HCT116 (cell line): ENCODE results near the gene SPATA12. TPM values are rescaled to one million over a fixed set of nuclear protein-coding genes. Genes with fewer than 3 reads are reported as not detected.

Experiments used
- ATAC-seq: fragments of 200-7000 bp; cut with Tn5 transposase; 2 replicates; pipeline ENCODE4 v1.9.1; 2020; ENCODE audit warnings: mild to moderate bottlenecking, moderate library complexity
- BruUV-seq: library from RNA; stranded (reverse); fragments of 400-500 nt; replicated peaks from 2 replicates; lab custom pipeline; 2021; lab: Mats Ljungman, UMichigan
- CTCF ChIA-PET: fragments of 300-600 bp; sonication (Branson Sonifier 250); formaldehyde crosslinking; loops from one replicate; lab custom pipeline; 2021; ENCODE audit warnings: antibody characterized with exemption; lab: Charles Lee
- POLR2A ChIA-PET: fragments of 300-600, 350-600 bp; sonication (Branson Sonifier 250); formaldehyde crosslinking; loops from one replicate; lab custom pipeline; 2021; ENCODE audit warnings: antibody characterized with exemption; lab: Charles Lee
- RAD21 ChIA-PET, 2 experiments: fragments of 300-600 bp; sonication (Branson Sonifier 250); formaldehyde crosslinking; loops; one replicate each; lab custom pipeline; 2023; ENCODE audit warnings: low total read pairs in 2 of 2; ENCODE audit not compliant: uncharacterized antibody in 2 of 2, unreplicated experiment in 2 of 2, low non-redundant PET in 1 of 2; lab: Charles Lee
- DNase-seq: peaks from one replicate; pipeline ENCODE4 v3.0.0-alpha.2; 2010; ENCODE audit warnings: low read depth, low spot score
- H2AFZ ChIP-seq: fragments of 200-600 bp; shearing (Covaris generic), sonication (generic); 2 replicates; pipeline ENCODE4 v1.6.1; 2017; ENCODE audit warnings: low read depth, mixed run types, mixed read lengths, antibody characterized with exemption, low read length; ENCODE audit not compliant: poor library complexity, severe bottlenecking
- H3K27ac ChIP-seq: 2 replicates; pipeline ENCODE4 v1.5.1; 2012; ENCODE audit warnings: low read depth, low read length
- H3K27me3 ChIP-seq: fragments of 200-600 bp; sonication (generic); 2 replicates; pipeline ENCODE4 v1.6.1; 2016; ENCODE audit warnings: mixed run types, low read length, mixed read lengths; ENCODE audit not compliant: insufficient read depth
- H3K36me3 ChIP-seq, 2 experiments: fragments of 200-500 bp in 1 of 2; fragments of 200-600 bp in 1 of 2; sonication (Bioruptor generic) in 1 of 2; sonication (generic) in 1 of 2; 2 replicates each; pipeline versions ENCODE4 v1.5.1 to v1.6.1; 2014 to 2016; ENCODE audit warnings: low read length in 2 of 2, inconsistent platforms in 1 of 2, mixed read lengths in 1 of 2, mixed run types in 1 of 2; ENCODE audit not compliant: insufficient read depth in 2 of 2, control insufficient read depth in 1 of 2
- H3K4me1 ChIP-seq, 2 experiments: fragments of 200-600 bp in 1 of 2; sonication (generic) in 1 of 2; 2 replicates each; pipeline versions ENCODE4 v1.5.1 to v1.6.1; 2012 to 2017; ENCODE audit warnings: low read length in 2 of 2, inconsistent platforms in 1 of 2, mild to moderate bottlenecking in 1 of 2, mixed read lengths in 1 of 2, mixed run types in 1 of 2, moderate library complexity in 1 of 2; ENCODE audit not compliant: insufficient read depth in 2 of 2, control insufficient read depth in 1 of 2
- H3K4me2 ChIP-seq: fragments of 200-600 bp; sonication (generic); 2 replicates; pipeline ENCODE4 v1.6.1; 2017; ENCODE audit warnings: mixed run types, low read length, mixed read lengths
- H3K4me3 ChIP-seq, 2 experiments: fragments of 200-600 bp in 1 of 2; sonication (generic) in 1 of 2; replicated peaks in 1 of 2; 2 replicates each; pipeline ENCODE4 v1.5.1; 2011 to 2016; ENCODE audit warnings: low read length in 2 of 2, control low read depth in 1 of 2, low read depth in 1 of 2, mild to moderate bottlenecking in 1 of 2, mixed read lengths in 1 of 2, mixed run types in 1 of 2
- H3K79me2 ChIP-seq: fragments of 200-600 bp; sonication (generic); 2 replicates; pipeline ENCODE4 v1.6.1; 2017; ENCODE audit warnings: mild to moderate bottlenecking, mixed run types, low read length, moderate library complexity, mixed read lengths; ENCODE audit not compliant: insufficient read depth
- H3K9ac ChIP-seq: fragments of 200-600 bp; sonication (generic); 2 replicates; pipeline ENCODE4 v1.6.1; 2016; ENCODE audit warnings: low read length, mixed read lengths
- H3K9me2 ChIP-seq: fragments of 200-600 bp; sonication (generic), shearing (Covaris generic); 2 replicates; pipeline ENCODE4 v1.6.1; 2017; ENCODE audit warnings: mixed run types, mild to moderate bottlenecking, moderate library complexity; ENCODE audit not compliant: insufficient read depth
- H3K9me3 ChIP-seq, 2 experiments: fragments of 200-500 bp in 1 of 2; fragments of 200-600 bp in 1 of 2; sonication (Bioruptor generic) in 1 of 2; sonication (generic) in 1 of 2; 2 replicates each; pipeline ENCODE4 v1.6.1; 2014 to 2017; ENCODE audit warnings: low read length in 2 of 2, mixed read lengths in 2 of 2, inconsistent platforms in 1 of 2, low read depth in 1 of 2, mild to moderate bottlenecking in 1 of 2, mixed run types in 1 of 2, moderate library complexity in 1 of 2; ENCODE audit not compliant: control insufficient read depth in 1 of 2, insufficient read depth in 1 of 2
- H4K20me1 ChIP-seq: fragments of 200-600 bp; sonication (generic), shearing (Covaris generic); 2 replicates; pipeline ENCODE4 v1.6.1; 2017; ENCODE audit warnings: mixed run types, mild to moderate bottlenecking, moderate library complexity; ENCODE audit not compliant: insufficient read depth
- CBX3 ChIP-seq: IDR thresholded peaks from 2 replicates; pipeline ENCODE4 v1.6.1; 2012; ENCODE audit warnings: low read depth
- ELF1 ChIP-seq: IDR thresholded peaks from 2 replicates; pipeline ENCODE4 v1.6.1; 2012; ENCODE audit warnings: low read depth, borderline replicate concordance
- EZH2 ChIP-seq: fragments of 200-600 bp; sonication (generic); IDR thresholded peaks from 2 replicates; pipeline ENCODE4 v1.6.1; 2017; ENCODE audit warnings: antibody characterized with exemption, mixed run types
- POLR2A ChIP-seq: IDR thresholded peaks from 2 replicates; pipeline ENCODE4 v1.7.0; 2011; ENCODE audit warnings: borderline replicate concordance; ENCODE audit not compliant: insufficient read depth, insufficient read length; ENCODE audit errors: extremely low read depth
- POLR2AphosphoS5 ChIP-seq: IDR thresholded peaks from 2 replicates; pipeline ENCODE4 v1.6.1; 2011; ENCODE audit warnings: mild to moderate bottlenecking, low read depth, low read length, moderate library complexity
- REST ChIP-seq: IDR thresholded peaks from 2 replicates; pipeline ENCODE4 v1.6.1; 2012; ENCODE audit warnings: low read depth
- SIN3A ChIP-seq: IDR thresholded peaks from 2 replicates; pipeline ENCODE4 v1.6.1; 2012; ENCODE audit warnings: low read depth
- YY1 ChIP-seq: IDR thresholded peaks from 2 replicates; pipeline ENCODE4 v1.6.1; 2011; ENCODE audit warnings: low read length, low read depth, moderate library complexity, mild to moderate bottlenecking; ENCODE audit not compliant: insufficient replicate concordance; ENCODE audit errors: extremely low read depth
- ZFX ChIP-seq: fragments of 450-650 bp; IDR thresholded peaks from 2 replicates; pipeline ENCODE4 v1.6.1; 2017
- intact Hi-C: fragments of 100-400 bp; cut with micrococcal nuclease; formaldehyde crosslinking; loops from 2 replicates; pipeline ENCODE4 v1.10.0; 2022
- total RNA-seq: library from RNA; stranded (reverse); gene quantifications from one replicate; pipeline ENCODE4 v1.2.1, GENCODE V29; 2021; ENCODE audit not compliant: unreplicated experiment
- TF ChIP-seq, protein P1 (sequence below): IDR thresholded peaks from 2 replicates; pipeline ENCODE4 v1.6.1; 2012

SPATA12 gene
- total RNA-seq, 1 experiment from 2014 or later: 0.22 TPM

DNA sequence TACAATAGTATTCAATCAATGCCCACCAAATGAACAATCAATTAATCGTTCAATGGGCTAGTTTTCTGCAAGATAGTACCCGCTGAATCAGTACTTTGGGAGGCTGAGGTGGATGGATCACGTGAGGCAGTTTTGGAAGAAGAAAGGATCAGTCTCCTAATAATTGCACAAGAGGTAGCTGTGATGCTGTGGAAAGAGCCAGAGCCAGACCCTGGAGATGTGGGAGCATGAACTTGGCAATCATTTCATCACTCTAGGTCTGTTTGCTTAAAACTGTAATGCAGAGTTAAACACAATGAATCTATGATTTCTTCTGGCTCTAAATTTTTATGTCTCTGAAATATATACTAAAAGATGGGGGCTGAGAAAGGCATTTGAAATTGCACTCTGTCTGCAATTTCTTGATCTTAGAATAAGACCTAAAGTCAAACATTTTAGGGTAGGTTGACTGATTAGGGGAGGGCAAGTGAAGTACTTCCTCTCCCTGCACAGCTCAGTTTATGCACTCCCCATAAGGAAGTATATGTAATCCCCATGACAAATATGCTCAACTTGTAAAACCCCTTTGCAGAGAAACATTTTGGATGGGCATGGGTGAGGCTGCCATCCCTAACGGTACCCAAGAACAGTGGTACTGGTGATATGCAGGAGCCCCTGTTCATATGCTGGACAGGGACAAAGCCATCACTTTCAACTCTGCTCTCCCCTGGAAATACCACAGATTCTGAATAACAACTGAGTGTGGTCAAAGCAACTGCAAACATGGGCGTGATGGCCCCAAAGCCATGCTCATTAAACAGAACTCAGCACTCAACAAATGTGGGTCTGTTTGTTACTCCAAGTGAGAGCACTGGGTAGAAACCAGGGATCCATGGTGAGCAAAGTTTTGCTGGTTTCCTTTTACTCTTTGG lies 28.6 kb upstream of the SPATA12 start:
- no peaks in the 10 kb centered on the region for H3K36me3 ChIP-seq
- no peak overlapping the region for H3K27ac ChIP-seq
- H2AFZ ChIP-seq: no peak overlapping the region
- TF ChIP-seq YY1 (no peak), EZH2 (no peak), CBX3 (no peak), POLR2AphosphoS5 (no peak), ZFX (no peak), SIN3A (no peak), POLR2A (no peak)
- TF ChIP-seq, protein P1, sequence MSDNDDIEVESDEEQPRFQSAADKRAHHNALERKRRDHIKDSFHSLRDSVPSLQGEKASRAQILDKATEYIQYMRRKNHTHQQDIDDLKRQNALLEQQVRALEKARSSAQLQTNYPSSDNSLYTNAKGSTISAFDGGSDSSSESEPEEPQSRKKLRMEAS: no peak
- POLR2A ChIA-PET: no interaction called here
- intact Hi-C loops: no loop called here
- CTCF ChIA-PET: no interaction called here
- H3K9ac ChIP-seq: no peak overlapping the region
- H3K4me2 ChIP-seq: no peak overlapping the region
- ATAC-seq (no peak), DNase-seq (no peak)
- BruUV-seq: no TSS peak
- H3K79me2 ChIP-seq: no peaks in the 10 kb centered on the region
- H4K20me1 ChIP-seq: no peaks in the 10 kb centered on the region
- H3K27me3 ChIP-seq: no peaks in the 10 kb centered on the region
- RAD21 ChIA-PET: no interaction called here
- H3K4me3 ChIP-seq: no peak overlapping the region
- H3K9me3 ChIP-seq: no peaks in the 10 kb centered on the region
- peaks cover 4 to 7% of the 10 kb centered on the region in 2 experiments; a peak in 2 of 4 replicates for H3K4me1 ChIP-seq
- H3K9me2 ChIP-seq: no peaks in the 10 kb centered on the region

- Histone ChIP-seq H3K27me3 (no peaks in the 10 kb centered on the region), H3K9me2 (no peaks in the 10 kb centered on the region), H3K79me2 (peaks cover 14% of the 10 kb centered on the region), H3K4me1 (peaks cover 4 to 18% of the 10 kb centered on the region in 2 experiments; a peak in 2 of 4 replicates), H3K4me3 (no peak overlapping the region), H3K4me2 (no peak overlapping the region), H3K27ac (no peak overlapping the region), H2AFZ (no peak overlapping the region), H3K9ac (no peak overlapping the region), H3K36me3 (no peaks in the 10 kb centered on the region), H4K20me1 (no peaks in the 10 kb centered on the region), H3K9me3 (no peaks in the 10 kb centered on the region)
- BruUV-seq: no TSS peak
- TF ChIP-seq EZH2 (no peak), REST (no peak), SIN3A (no peak), ZFX (no peak), ELF1 (no peak)
- intact Hi-C loops: no loop called here
- DNase-seq: no peak
- RAD21 ChIA-PET: no interaction called here
- CTCF ChIA-PET: no interaction called here
- no peak for ATAC-seq
- POLR2A ChIA-PET: no interaction called here
These were observed 23.5 kb upstream of the SPATA12 start for GRCh38 chr3:57036952-57037351.
